ENCODE data around the gene CXXC1. TPM values are rescaled to one million over a fixed set of nuclear protein-coding genes. Genes with fewer than 3 reads are reported as not detected.
A peak's percentile ranks its signal among the peaks of the same experiment; 100 is the strongest.
"Not testable (repeated sequence)": the region's sequence is repeated elsewhere in the genome, so short reads cannot be mapped to it uniquely, and the experiment has no call there.

Gene CXXC1
- 31.3 TPM for polyA plus RNA-seq (ENCODE audit: insufficient read length)

DNA sequence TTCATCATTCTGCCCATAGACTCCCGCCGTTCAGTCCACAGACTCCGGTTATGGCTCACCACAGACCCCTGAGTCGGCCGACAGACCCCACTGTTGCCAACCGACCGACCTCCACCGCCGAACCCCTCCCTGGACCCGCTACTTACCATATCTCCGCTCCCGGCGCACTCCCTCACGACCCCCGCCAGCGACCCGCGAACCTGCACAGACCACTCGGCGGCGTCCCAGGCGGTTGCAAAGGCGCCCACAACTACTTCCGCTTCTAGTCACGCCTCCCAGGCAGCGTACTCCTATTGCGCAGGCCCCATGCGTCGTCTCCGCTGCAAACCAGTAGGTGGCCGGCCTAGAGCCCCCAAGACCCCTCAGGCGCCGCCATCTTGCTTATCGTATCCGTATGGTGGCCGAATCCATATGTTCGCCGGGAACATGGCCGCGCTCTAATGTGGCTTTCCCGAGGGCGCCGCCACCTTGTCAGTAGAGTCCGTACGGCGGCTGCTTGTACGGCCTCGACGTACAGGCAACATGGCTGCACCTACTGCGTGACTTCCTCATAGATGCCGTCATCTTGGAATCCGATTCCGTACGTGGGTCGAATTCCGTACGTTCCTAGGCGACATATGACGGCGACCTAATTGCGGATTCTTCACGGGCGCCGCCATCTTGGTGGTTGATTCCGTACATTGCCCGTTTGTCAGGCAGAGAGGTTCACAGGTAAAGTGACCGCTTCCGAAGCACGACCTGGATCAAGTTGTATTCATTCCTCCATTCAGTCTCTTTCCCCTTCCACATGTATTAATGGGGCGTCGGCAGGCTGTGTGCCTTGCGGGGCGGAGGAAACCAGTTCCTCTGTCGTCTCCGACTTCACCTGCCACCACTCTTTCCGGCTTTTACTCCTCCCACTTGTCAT, at the start of gene CXXC1:
Gene CXXC1 (minus strand): TSS at position 252 of the 907 bp plus-strand sequence. CDS start 103 bp downstream, at position 149.
- DNase-seq (ENCODE audit: low read depth), result peak; percentile 100

DNA sequence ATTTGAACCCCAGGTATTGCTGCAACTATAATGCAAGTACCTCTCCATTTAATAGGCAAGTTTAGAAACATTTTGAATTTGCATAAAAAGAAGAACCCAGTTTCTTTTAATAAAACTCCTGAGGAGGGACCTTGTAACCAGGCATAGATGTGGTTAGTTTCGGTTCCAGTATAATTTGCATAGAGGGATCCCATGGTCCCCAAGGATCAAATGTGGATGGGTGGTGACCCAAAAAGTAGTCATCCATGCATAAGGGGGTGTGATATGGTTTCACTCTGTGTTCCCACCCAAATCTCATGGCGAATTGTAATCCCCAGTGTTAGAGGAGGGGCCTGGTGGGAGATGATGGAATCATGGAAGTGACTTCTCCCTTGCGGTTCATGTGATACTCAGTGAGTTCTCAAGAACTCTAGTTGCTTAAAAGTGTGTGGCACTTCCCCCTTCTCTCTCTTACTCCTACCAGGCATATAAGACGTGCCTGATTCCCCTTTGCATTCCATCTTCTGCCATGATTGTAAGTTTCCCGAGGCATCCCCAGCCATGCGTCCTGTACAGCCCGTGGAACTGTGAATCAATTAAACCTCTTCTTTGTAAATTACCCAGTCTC, 47.2 kb upstream of the CXXC1 start:
- no peak for DNase-seq (ENCODE audit: low read depth)

DNA sequence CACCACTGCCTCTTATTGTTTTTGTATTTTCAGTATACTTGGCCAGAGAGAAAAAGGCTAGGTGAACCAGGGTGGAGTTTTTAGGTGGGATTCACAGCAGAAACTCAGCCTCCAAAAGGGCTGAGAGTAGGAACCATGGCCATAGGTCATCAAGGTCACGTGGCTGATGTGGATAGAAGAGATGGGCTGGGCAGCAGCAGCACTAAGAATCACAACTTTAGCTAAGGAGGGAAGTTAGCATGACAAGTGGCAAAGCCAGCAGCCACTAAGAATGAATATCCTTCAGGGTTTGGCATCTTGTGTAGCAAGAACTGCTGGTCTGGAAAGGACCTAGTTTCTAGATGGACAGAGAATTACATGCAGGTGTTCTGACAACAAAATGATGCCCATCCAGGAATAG, 44.2 kb upstream of the CXXC1 start:
- DNase-seq (ENCODE audit: low read depth), result no peak

DNA sequence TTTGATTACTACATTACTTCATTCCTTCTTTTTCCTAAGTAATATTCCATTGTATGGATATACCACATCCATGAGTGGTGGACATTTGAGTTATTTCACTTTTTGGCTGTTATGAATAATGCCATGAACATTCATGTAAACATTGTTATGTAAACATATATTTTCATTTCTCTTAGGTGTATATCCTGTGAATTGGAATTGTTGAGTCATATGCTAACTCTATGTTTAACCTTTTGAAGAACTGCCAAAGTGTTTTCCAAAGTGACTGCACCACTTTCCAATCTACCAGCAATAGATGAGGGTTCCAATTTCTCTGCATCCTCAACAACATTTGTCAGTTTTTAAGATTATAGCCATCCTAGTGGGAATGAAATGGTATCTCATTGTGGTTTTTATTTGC, 42.7 kb upstream of the CXXC1 start:
- DNase-seq (ENCODE audit: low read depth), result no peak

DNA sequence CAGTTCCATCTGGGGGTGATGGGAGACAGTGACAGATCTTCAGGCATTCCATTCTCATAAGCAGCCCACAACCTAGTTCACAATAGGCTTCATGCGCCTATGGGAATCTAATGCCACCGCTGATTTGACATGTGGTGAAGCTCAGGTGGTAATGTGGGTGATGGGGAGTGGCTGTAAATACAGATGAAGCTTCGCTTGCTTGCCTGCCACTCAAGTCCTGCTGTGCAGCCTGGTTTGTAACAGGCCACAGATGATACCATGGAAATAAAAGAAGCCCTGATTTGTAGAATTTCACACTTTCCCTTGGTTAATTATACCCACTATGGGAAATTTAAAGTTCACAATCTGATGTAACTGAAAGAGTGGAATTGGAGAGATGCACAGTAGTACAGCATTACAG, 40.5 kb upstream of the CXXC1 start:
- no peak for DNase-seq (ENCODE audit: low read depth)

DNA sequence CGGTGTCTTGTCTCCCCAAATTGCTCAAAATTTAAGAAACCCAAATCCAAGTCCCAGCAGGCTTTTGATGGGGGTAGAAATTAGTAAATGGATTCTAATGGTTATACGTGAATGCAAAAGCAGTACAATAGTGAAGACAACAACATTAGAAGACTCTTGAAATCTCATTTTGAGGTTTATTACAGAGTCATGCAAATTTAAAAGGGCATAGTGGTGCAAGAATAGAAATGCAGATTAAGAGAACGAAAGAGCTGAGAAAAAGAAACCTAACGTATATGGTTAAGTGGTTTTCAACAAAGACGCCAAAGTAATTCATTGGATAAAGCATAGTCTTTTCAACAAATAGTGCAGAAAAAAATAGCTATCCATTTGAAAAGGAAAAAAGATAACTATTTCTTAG, 33.2 kb upstream of the CXXC1 start:
- no peak for DNase-seq (ENCODE audit: low read depth)

DNA sequence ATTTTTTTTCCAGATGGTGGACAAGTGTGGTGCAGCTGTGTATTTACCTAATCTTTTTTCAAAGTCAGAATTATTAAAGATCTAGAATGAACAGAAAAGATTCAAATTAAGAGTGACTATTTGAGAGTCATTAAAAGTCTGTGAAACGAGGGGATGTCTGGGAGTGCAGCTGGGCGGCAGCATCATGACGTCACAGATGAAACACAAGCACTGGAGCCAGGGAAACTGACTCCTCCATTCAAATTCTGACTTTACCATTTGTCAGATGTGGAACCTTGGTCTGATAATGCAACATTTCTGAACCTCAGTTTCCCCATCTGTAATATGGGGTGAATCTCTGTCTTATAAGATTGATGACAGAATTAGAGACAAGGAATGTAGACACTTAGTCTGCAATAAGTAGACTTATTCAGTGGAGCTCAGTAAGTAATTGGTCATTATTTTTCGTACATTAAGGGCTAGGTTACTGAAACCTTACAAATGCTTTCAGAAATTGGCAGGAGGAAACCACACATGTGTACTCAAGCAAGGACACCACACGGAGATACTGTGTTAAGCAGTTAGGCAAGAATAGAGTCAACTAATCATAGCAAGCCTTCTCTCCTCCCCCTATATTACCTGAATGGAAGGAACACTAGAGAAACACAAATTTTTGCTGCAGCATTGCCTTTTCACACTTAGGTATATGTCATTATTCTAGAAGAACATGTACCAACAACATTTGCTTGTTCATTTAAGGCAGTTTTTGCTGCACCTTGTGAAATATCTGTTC, 27.8 kb upstream of the CXXC1 start:
- no peak for DNase-seq (ENCODE audit: low read depth)

DNA sequence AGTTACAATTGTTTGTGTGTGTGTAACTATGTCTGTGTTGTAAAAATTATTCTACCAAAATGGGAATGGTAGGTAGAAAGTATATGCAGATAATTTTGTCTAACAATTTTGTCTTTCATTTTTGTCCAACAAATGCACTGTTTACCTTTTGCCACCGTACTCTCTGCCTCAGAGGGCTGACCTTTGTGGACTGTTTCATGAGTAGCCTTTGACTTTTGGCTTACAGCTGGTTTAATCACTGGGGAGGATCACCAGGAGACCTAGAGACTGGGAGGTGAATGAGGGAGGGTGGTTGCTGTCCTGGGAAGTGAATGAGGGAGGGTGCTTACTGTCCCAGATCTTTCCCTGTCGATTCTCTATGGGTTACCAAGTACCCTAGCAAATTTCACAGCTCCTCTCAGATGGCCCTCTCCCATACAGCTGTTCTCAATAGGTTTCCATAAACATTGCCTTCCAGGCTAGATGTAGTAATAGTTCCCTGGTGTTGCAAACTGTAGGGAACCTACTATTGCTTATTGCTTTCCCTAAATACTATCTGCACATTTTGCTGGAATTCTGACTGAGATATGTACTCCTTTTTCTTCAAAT, 26.5 kb upstream of the CXXC1 start:
- DNase-seq (ENCODE audit: low read depth), result no peak

DNA sequence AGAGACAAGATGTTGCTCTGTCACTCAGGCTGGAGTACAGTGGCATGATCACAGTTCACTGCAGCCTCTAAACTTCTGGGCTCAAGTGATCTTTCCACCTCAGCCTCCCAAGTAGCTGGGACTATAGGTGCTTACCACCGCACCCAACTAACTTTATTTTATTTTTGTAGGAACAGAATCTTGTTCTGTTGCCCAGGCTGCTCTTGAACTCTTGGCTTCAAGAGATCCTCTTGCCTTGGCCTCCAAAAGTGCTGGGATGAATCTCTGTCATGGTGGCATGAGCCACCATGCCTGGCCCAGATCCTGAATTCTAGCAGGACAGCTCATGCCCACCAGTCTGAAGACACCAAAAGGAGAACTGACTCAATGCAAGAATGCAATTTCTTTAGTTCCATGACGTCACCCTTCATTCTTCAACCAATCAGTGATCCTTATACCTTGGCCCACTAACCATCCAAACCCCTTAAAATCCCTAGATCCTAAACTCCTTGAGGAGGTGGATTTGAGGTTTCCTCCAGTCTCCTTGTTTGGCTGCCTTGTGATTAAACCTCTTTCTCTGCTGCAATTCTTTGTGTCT, 25.6 kb upstream of the CXXC1 start:
- DNase-seq (ENCODE audit: low read depth), result no peak

DNA sequence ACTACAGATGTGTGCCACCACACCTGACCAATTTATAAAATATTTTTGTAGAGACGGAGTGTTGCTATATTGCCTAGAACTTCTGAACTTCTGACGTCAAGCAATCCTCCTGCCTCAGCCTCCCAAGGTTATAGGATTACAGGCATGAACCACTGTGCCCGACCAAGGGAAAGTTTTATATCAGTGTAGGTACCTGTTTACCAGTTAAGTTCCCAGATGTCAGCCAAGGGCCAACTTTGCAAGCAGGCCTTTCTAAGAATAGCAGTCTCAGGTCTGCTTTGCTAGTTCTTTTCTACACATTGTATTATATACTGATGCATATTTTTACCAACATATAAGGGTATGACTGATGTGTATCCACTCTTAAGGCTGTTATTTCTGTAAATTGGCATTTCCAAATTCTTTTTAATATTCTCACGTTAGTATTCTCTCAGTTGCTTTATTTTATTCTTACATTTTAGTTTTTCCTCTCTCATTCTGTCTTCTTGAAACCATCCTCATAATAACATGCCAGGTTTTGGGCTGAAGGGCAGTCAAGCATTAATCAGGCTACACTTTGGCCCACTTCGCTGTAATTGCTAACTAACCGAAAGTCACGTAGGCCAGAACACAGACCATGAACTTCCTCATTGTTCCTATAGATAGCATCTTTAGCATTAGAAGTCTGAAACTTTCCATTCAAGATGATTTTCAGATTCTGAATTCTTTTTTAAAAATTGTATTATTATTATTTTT, 25.0 kb upstream of the CXXC1 start:
- no peak for DNase-seq (ENCODE audit: low read depth)

DNA sequence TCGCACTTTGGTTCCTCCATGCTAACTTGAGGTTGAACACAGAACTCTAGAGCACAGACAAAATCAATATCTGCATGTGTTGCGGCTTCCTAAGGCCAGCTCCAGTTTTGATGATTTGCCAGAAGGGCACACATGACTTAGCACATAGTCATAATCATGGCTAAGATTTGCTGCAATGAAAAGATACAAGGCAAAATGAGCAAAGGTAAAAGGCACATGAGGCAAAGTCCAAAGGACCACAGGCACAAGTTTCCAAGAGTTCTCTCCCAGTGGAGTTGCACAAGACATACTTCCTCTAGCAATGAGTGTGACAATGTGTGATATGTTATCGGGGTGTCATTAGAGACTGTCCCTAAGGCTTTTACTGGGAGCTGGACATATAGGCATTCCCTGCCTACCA, 24.2 kb upstream of the CXXC1 start:
- DNase-seq (ENCODE audit: low read depth), result no peak

DNA sequence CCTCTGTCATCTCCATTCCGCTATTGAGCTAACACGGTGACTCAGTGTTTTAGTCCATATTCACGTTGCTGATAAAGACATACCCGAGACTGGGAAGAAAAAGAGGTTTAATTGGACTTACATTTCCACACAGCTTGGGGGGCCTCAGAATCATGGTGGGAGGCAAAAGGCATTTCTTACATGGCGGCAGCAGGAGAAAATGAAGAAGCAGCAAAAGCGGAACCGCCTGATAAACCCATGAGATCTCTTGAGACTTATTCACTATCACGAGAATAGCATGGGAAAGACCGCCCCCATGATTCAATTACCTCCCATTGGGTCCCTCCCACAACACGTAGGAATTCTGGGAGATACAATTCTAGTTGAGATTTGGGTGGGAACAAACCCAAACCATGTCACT, 22.6 kb upstream of the CXXC1 start:
- DNase-seq (ENCODE audit: low read depth), result no peak

DNA sequence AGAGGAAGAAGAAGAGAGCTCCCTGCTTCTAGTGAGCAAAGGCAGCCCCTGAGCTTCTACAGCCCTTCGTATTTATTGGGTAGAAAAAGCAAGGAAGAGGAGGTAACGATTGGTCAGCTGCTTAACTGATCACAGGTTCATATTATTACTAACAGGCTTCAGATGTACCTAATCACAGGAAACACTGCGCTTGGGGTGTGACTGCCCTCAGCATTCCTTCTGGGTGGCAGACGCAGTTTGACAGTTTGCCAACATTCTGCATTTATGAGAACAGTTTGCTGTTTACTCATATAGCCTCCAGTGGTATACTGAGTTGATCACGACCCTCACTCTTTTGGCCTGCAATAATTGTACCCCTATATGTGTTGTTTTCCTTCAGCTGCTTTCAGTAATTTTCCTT, 21.4 kb upstream of the CXXC1 start:
- not testable (repeated sequence) for DNase-seq (ENCODE audit: low read depth)

DNA sequence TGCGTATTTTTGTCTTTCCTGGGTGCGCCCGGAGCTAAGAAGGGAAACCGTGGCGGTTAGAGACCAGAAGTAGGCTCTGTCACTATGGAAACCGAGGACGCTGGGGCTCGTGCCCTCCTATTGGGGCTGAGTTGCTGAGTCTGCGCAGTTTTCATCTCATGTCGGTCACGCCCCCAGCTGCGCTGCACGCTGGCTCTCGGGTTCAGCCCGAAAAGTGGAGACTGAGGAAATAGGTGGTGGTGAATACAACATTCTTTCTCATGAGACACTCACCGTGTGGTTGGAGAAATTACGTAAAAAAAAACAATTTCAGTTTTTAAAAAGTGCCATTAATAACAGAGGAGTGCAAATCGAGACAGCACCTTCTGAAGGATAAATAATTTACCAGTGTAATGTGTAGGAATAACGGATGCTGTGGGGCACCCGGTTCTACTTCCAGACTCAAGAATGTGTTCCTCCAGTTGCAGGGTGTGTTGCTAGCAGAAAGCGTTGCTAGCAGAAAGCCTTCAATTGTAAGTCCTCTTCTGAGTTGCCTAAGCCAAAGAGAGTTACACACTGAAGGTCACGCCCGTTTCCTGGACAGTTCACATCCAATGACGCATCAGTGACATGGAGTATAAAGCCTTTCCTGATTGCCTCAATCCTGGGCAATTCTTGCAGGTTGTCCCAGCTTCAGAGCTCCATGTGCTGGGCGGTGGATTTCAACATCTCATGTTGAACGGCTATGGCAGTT, 20.4 kb upstream of the CXXC1 start:
- peak; percentile 67 for DNase-seq (ENCODE audit: low read depth)

DNA sequence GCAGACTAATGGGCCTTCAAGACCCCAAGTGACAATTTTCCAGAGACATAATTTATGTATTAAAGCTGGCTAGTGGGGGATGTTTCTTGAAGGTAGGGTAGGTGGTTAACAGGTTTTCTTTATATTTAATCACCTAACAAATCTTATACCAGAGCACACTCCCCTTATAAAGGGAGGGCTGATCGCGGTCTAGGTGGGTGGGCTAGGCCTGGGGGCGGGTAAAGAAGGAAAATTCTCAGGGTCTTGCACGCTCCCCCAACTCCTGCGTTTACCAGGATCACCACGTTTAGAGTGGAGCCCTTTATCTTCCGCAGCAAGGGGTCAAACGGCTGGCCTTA, 19.9 kb upstream of the CXXC1 start:
- DNase-seq (ENCODE audit: low read depth), result no peak

DNA sequence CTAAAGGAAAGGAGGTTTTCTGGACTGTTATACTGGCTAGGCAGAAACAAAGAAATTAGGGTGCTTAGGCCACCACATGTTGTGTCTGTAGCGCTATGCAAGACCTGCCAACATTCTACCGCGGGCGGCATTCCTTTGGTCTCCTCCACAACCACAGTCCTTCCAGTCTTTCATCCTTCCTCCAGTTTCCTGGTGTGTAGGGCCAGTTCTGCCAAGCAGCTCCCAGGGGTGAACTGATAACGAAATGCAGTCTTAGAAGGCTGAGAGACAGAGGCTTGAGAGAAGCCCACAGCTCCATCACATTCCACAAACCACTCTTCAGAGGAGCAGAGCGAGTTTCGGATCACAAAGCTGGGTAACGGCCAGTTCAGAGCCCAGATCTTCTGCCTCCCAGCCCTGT, 19.5 kb upstream of the CXXC1 start:
- DNase-seq (ENCODE audit: low read depth), result no peak

DNA sequence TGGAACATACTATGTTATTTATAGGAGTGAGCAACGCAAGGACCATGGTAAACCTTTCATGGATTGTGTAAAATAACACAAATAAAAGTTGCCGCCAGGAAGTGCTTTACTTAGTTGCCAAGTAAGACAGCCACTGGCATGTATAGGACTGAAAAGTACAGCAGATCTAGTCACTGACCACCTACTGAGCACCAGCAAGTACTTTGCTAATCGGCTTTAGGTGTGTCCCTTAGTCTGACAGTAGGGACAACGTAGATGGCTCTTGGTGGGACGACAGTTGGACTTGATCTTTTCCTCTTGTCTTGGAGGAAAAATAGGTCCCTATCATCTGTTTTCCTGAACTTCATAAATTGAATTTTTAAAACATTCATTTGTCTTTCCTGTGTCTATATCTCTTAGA, 13.6 kb upstream of the CXXC1 start:
- DNase-seq (ENCODE audit: low read depth), result no peak

DNA sequence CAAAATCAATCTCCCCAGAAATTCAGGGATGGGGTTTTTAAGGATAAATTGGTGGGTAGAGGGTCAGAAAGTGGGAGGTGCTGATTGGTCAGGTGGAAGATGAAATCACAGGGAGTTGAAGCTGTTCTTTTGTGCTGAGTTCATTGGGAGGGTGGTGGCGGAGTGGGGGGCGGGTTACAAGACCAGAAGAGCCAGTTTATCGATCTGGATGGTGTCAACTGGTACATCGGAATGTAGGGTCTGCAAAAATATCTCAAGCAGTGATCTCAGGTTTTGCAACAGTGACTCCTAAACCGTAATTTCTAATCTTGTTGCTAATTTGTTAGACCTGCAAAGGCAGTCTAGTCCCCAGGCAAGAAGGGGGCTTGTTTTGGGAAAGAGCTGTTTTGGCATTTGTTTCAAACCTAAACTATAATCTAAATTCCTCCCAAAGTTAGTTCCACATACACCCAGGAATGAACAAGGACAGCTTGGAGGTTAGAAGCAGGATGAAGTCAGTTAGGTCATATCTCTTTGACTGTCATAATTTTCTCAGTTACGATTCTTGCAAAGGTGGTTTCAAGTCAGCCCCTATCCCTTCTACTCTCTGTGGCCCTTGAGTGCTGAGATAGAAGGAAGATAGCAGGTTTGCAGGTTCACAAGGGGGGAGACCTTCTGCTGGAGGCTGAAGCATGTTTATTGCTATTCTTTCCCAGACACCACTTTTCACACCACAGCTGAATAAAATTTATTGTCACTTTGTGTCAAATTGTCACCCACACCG, 12.3 kb upstream of the CXXC1 start:
- DNase-seq (ENCODE audit: low read depth), result no peak

DNA sequence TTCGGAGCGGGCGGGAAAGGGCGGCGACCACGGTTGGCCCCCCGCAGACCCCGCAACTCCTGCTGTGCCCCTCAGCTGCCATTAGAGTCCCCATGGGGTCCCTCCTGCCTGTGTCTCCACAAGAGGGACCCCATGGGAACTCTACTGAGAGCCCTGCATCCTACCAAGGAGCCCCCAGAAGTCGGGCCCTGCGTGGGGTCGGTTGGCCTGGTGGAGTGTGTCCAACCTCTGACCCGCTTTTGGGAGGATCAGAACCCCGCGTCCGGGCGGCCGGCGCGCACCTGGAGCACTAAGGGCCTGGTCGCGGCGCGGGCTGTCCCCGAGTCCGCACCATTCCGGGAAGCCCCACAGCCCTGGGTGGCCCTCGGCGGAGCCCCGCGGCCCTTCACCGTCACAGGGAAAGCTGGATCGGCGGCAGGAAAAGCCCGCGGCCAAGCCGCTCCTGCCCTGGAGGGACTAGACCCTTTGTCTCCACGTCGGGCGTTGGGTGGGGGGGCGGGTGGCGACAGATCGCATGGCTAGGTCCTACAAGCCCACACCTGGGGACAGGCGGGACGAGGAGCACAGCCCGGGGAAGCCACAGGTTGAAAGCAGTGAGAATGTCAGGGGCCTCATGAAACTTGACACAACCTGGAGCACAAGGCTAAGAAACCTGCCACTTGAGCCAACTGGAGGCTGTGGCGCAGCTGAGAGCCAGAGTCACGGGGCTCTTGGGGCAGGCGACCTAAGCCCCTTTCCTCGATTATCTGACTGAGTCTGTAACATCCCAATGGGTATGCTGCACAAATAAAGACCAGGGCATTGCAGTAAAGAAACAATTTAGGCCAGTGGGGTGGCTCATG, 11.2 kb upstream of the CXXC1 start:
- DNase-seq (ENCODE audit: low read depth), result no peak
